HG03066 (cell line): ENCODE data around the gene ATXN7L2.

ENCODE experiments used
- ATAC-seq: cut with Tn5 transposase; IDR thresholded peaks from one replicate; pipeline ENCODE4 v1.9.1; 2021; ENCODE audit warnings: low read depth; ENCODE audit not compliant: unreplicated experiment

ATXN7L2 gene

DNA sequence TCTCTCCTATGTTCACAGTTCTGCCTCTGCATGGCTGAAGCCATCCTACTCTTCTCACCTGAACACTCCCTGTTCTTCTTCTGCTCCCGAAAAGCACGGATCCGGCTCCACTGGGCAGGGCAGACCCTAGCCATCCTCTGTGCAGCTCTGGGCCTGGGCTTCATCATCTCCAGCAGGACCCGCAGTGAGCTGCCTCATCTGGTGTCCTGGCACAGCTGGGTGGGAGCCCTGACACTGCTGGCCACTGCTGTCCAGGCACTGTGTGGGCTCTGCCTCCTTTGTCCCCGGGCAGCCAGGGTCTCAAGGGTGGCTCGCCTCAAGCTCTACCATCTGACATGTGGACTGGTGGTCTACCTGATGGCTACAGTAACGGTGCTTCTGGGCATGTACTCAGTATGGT lies 12.0 kb downstream of the ATXN7L2 start:
- ATAC-seq, result no peak

DNA sequence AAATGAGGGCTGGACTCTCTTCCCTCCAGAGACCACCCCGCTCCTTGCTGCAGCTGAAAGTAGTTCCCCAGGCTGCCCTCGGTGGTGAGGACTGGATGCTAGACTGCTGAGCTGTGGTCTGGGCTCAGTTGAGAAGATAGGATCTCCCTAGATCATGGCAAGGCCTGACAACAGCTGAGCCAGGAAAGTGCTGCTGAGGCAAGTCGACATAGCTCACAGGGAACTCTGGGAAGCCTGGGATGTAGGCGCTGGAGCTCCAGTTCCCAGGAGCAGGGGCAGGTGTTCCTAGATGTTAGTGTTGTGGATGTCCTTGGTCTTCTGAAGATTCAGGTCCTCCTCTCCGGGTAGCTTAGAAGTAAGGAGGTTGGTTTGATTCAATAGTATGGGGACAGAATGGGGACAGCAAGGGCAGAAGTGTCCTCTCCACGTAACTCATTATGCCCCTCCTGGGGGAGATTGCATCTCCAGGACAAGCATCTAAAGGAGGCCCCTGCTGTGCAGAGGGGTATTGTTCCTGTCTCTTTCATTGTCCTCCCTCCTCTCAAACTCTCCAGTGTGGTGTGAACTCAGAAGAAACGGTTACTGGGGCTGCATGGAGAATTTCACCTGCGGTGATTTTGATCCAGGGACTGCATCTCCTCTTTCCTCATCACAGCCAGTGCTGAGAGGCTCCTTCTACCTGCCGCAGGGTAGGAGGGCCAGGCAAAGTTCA lies 13.9 kb downstream of the ATXN7L2 start:
- no peak for ATAC-seq

DNA sequence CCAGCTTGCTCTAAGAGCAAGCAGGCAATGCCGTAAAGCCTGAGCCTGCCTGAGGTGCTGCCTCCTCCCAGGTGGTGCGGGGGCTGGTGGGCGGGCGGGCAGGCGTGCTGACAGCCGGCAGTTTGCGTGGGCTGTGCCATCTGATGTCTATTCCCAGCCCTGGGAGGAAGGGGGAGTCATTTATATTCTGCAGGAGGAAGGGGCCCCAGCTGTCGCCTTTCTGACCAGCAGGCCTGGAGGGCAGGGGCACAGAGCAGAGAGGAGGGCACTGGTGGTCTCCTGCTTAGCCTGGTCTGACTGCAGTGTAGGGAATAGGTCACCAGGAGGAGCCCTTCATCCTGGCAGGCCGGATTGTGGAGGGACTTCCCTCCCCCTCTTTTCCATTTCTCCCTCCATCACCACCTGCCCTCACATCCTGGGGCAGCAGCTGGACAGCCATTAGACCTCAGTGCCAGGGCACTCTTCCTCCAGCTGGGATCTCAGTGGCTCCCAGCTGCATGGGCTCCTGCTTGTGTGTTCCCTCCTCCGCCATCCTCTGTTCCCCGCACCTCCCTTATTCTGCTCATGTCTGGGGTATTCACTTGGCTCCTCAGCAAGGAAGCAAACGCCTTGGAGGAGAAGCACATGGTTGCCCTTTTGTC lies 14.6 kb downstream of the ATXN7L2 start:
- ATAC-seq, result no peak

DNA sequence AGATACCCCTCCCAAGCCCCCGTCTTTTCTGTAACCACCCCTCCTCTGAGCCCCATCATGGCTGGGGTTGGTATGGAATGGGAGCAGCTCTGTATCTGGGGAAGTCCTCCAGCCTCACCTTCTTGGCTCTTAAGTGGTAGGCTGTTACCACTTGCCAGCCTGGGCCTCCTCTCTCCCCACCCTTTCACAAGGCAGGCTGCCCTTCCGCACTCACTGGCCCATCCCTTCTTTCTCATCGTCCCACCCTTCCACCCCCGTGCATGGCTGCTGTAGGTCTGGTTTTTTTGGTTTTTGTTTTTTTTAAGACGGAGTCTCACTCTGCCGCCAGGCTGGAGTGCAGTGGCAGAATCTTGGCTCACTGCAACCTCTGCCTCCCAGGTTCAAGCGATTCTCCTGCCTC lies 15.4 kb downstream of the ATXN7L2 start:
- ATAC-seq, result no peak

DNA sequence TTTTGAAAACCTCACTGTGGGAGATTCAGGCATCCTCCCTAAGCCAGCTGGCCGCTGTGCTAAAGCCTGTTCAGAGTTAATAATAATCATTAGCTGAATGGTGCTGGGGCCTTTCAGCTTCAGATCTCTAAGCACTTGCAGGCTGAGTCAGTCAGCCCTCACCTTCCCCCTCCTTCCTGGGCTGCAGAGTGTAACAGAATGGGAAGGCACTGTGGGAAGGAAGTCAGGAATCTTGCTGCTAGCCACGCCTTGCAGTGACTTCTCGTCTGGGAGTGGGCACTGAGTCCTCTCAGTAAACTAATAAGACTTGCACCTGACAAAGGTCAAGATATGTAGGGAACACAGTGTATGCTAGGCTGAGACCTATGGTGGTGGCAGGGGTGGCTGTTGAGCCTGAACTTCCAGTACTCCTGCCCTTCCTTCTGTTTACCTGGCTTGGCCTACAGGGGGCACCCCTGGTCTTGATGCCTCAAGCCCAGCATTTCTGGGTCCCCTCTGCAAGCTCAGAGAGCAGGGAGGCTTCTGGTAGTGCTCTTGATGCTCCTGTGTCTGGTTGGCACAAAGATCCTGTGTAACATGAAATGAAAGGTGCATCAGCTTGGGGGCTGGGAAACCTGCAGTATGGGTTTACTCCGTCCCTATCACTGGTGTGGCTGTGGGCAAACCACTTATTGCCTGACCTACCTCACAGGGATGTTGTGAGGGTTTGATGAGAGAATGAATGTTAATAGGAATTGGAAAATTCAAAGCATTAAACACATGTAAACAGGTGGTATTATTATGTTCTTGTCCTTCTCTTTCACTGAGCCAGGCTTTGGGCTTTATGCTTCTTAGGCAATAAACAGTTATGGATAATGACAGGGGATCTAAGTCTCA lies 16.2 kb downstream of the ATXN7L2 start:
- no peak for ATAC-seq

DNA sequence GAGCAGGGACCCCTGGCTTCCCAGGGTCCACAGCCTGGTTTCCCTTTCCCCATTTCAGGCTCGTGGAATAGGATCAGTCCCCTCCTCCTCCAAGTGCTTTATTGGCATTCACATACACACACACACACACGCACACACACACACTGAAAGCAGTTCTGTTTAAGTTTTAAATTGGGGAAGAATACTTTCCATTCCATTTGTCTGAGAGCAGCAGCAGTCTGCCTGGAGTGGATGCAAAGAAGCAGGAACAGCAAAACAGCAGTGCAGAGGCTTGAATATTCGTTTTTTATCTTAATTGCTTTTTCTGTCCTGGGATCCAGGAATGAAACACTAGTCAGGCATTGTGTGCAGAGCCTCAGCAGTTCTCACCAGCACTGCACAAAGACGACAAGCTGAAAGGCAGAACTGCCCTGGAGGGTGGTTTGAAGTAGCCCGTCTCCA lies 17.3 kb downstream of the ATXN7L2 start:
- no peak for ATAC-seq

DNA sequence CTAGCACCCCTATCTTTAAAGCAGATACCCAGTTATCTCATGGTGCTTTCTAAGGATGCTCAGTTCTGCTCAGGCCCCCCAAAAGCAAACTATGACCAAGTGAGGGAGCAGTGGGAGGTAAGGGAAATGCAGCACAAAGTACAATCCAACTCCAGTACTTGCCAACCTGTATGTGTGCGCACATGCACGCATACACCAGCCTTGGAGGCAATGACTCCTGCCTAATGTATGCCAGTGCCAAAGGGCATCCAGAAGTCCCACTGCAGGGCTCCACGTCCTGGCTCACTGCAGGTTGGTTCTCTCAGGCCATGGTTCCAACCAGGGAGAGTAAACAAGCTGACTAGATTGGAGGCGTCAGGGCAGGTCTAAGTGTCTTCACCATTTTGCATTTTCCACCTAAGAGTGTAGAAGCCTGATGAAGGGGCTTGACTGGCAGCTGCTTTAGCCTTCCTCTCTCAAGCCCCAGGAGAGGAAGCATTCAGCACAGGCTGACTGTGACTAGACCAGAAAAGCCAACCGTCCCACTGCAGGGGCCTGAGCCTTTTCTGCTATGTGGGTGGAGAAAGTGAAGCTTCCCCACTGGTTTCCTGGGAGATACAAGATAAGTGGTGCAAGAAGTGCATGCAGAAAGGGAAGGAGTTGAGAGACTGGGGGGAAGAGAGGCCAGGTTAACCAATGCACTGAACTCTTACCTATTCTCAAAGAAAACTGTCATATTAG lies 18.1 kb downstream of the ATXN7L2 start:
- ATAC-seq, result no peak

DNA sequence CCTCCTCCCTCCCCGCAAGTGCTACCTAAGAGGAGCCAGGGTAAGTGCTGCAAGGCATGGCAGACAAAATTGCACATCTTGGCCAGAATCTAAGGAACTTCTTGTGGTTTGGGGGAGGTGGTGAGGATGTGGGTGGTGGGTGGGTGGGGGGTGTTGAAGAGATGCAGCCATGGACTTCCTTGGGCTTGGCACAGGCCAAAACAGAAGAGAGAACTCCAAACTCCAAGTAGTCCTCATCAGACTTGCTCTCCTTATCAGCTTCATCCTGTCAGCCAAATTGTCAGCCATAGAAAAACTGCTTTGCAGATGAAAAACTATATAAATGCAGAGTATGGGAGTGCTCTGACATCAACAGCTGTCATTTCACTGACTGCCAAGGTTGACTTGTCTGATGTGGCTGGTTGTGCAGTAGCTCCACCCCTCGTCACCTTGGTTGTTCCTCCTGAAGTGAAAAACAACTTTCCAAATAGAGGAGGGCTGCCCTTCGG lies 18.7 kb downstream of the ATXN7L2 start:
- no peak for ATAC-seq

DNA sequence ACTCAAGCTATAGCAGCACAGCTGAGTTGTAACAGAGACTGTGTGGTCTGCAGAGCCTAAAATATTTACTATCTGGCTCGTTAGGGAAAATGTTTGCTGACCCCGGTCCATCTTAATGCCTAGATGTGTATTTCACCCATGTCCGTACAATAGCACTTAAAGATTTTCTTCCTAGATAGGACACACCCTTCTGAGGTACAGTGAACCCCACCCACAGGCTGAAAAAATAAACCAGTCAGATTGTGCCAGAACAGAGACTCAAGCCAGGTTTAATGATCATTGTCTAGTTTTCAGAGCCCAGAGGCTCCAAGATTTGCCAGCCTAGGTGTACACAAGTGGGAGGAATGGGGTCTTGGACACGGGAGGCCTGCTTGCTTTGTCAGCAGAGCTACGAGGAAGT lies 20.2 kb downstream of the ATXN7L2 start:
- no peak for ATAC-seq

DNA sequence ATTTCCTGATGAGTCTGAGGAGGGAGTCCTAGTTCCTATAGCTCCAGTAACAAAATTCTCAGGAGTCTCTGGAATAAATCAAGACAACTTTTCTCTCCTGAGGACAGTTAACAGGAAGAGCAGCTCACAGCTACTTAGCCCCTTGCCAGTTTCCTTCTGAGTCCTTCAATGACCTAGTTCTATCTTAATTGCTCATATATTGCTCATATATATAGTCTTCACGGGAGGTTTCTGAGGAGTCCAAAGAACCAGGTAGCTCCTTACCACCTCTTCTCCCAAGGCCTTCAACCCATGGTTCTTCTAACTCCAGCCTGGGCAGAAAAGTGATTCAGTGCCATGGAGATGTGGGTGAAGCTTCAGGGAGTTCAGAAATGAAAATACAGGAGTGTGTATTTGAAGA lies 21.3 kb downstream of the ATXN7L2 start:
- ATAC-seq, result no peak

DNA sequence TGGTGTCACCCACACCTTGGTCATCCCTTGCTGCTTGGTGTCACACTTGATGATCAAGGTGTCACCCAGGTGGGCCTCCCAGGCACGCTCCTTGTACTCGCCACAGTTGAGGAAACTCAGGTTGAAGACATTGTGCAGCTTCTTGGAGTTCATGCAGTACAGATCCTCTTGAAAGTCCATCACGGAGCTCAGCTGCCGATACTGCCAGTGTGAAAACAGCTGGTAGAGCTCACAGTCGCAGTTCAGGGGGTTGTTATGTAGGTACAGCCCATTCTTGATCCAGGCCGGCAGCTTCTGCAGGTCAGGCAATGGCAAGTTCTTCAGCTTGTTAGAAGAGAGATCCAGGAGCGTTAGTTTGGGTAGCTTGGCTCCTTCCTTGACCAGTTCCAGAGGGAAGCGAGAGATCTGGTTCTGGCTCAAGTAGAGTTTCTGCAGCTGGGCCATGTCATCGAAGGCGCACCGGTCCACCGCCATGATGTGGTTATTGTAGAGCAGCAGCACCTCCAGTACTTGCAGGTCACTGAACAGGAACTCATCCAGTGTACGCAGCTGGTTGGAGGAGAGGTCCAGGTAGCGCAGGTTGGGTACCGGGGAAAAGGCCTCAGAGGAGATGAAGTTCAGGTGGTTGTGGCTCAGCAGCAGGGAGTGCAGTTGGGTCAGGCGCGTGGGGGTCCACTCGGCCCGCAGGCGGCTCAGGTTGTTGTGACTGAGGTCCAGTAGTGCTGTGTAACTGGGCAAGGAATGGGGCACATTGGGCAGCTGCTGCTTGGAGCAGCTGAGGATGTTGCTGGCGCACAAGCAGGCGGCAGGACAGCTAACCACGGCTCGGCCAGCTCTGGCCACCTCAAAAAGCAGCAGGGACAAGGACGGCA lies 24.5 kb downstream of the ATXN7L2 start:
- no peak for ATAC-seq

DNA sequence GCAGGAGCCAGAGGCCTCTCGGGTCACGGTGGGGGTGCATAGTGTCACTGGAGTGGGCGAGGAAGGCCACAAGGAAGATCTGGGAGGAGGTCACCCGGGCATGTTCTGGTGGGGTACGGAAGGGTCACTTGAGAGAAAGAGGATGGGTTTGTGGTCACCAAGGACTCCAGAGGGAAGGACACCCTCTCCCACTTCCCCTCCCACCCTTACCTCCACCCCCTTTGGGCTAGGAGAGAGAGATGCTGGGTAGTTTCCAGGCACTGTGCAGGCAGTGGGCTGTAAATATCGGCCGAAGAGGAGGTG lies 25.1 kb downstream of the ATXN7L2 start:
- no peak for ATAC-seq

DNA sequence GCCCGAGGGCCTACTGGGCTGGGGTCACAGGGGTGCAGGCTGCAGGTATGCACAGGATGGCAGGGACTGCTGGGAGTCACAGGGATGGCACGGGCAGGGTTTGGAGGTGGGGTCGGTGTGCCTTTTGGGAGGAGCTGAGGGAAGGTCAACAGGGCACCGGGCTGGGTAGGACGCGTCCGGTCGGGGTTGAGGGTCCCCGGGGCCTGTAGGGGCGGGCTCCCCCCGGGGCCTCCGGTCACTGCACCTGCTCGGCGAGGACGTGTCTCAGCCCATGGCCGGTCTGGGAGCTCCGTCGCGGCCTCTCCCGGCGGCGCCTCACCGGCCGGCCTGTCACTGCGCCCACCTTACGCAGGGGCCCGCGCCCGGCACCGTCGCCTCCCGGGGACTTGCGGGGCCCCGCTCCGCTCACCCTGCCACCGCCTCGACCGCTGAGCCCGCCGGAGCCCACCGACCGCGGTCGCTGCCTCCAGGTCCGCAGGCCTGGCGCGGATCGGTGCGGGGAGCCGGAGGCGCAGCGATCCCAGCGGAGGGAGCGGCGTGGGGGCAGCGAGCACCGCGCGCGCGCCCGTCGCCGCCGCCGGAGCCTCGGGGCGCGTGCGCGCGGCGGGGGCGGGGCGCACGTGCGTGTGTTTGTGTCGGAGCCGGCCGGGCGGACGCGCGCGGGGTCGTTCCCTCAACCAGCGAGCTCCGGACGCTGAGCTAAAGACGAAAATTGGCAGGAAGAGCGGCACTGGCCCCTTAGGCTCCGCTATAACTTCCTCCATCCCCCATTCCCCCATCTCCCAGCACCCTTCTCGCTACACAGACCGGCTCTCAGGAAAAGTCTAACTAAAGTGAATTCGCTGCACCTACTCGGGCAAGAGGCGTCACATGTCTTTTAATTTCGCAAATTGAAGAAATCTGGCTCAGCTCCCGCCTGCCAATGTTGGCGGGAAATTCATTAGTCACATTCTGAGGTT lies 25.8 kb downstream of the ATXN7L2 start, which contains the start of gene AMIGO1:
AMIGO1 (minus strand) TSS at position 552 of the 959 bp plus-strand sequence. CDS start 815 bp downstream, outside the sequence.
- ATAC-seq, result no peak

DNA sequence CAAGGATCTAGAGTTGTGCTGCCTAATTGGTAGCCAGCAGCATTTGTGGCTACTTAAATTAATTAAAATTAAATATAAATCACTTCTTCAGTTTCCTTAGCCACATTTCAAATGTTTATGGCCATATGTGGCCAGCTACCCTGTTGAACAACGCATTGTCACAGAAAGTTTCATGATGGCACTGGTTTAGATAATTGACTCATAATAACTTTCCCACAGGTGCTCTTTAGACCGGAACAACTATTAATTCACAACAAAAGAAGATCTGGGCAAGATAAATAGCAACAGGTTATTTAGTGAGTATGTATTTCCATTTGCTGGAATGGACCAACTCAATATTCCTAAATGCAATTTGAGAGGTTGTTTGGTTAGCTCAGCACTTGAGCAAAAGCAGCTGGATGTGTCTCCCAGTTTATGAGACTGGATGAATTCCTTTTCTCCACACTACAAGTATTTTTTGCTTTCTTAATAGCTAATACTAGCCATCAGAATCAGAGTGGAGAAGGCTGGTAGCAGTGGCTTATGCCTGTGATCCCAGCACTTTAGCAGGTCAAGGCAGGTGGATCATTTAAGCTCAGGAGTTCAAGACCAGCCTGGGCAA lies 29.5 kb downstream of the ATXN7L2 start:
- ATAC-seq, result no peak

DNA sequence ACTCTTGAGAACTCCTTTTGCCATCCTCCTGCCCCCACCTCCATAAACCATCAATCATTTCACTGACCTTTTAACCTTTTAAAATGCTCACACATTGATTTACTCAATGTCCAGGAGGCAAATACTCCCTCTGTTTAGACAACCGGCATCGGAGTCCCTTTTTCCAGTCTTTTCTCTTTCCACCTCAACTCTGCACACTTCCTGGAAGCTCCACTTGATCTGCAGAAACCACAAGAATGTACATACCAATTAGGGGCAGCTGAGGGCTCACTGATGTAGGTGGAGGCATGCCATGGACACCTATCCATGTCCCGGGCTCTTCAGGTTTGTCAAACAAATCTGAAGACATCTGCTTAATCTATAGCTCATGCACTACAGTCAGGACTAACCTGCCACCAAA lies 31.1 kb downstream of the ATXN7L2 start:
- no peak for ATAC-seq

DNA sequence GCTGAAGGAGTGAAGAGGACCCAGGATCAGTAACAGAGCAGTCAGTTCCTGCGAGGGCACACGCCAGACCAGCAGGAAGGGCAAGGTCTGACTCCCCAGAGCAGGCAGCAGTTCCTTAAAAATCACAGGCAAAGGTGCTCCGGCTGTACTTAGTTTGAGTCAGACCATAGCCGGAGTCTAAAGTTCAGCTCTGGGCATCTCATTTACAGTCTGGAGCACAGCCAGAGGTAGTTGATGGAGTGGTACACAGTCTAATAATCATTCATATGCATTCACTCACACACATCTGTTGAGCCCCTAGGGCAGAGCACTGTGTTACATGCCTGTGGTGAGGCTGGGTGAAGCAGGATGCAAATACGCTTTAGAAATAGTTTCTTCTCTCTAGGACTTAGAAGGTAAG lies 33.2 kb downstream of the ATXN7L2 start:
- ATAC-seq, result no peak

DNA sequence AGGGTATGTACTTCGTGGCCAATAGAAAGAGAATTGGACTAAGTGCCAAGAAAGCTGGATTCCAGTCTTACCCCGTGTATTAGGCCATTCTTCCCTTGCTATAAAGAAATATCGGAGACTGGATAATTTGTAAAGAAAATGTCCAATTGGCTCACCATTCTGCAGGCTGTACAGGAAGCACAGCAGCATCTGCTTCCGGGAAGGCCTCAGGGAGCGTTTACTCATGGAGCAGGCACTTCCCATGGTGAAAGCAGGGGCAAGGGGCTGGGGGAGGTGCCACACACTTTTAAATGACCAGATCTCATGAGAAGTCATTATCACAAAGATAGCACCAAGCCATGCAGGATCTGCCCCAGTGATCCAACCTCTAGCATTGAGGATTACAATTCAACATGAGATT lies 33.6 kb downstream of the ATXN7L2 start:
- ATAC-seq, result no peak
